A549 (cell line): ENCODE data around the gene ZNF367.

Source experiments
- BHLHE40 ChIP-seq: IDR thresholded peaks from 2 replicates; pipeline ENCODE4 v1.6.1; 2012; ENCODE audit warnings: low read depth, low read length, inconsistent platforms
- EP300 ChIP-seq, 2 experiments: fragments of >200 bp; sonication (Bioruptor Twin); formaldehyde crosslinking; IDR thresholded peaks; 2 replicates in 1 of 2; 3 replicates in 1 of 2; pipeline ENCODE4 v1.6.1; 2016 to 2017
- POLR2A ChIP-seq: IDR thresholded peaks from 2 replicates; pipeline ENCODE4 v1.6.1; 2012; ENCODE audit warnings: mild to moderate bottlenecking, low read length
- TF ChIP-seq, protein P1 (sequence below): fragments of >200 bp; sonication (Bioruptor Twin); formaldehyde crosslinking; IDR thresholded peaks from 3 replicates; pipeline ENCODE4 v1.5.1; 2016

DNA sequence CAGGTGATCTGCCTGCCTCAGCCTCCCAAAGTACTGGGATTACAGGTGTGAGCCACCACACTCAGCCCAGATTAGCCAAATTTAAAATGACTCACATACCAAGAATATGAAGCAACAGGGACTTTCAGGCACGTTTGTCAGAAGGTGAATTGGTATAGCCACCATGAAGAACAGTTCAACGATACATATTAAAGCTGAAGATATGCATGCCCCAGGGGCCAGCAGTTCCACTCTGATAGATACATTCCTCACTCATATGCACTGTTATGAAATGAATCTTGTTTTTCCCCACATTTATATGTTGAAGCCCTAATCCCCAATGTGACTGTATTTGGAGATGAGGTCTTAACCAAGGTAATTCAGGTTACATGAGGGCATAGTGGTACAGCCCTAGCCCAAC, 57.2 kb downstream of the ZNF367 start:
- TF ChIP-seq EP300 (IDR thresholded peaks at IDR 0.05) (no peak), BHLHE40 (no peak), POLR2A (no peak)
- TF ChIP-seq, protein P1, sequence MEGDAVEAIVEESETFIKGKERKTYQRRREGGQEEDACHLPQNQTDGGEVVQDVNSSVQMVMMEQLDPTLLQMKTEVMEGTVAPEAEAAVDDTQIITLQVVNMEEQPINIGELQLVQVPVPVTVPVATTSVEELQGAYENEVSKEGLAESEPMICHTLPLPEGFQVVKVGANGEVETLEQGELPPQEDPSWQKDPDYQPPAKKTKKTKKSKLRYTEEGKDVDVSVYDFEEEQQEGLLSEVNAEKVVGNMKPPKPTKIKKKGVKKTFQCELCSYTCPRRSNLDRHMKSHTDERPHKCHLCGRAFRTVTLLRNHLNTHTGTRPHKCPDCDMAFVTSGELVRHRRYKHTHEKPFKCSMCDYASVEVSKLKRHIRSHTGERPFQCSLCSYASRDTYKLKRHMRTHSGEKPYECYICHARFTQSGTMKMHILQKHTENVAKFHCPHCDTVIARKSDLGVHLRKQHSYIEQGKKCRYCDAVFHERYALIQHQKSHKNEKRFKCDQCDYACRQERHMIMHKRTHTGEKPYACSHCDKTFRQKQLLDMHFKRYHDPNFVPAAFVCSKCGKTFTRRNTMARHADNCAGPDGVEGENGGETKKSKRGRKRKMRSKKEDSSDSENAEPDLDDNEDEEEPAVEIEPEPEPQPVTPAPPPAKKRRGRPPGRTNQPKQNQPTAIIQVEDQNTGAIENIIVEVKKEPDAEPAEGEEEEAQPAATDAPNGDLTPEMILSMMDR = no peak
